ENCODE results near the gene MAML2.

Gene MAML2

DNA sequence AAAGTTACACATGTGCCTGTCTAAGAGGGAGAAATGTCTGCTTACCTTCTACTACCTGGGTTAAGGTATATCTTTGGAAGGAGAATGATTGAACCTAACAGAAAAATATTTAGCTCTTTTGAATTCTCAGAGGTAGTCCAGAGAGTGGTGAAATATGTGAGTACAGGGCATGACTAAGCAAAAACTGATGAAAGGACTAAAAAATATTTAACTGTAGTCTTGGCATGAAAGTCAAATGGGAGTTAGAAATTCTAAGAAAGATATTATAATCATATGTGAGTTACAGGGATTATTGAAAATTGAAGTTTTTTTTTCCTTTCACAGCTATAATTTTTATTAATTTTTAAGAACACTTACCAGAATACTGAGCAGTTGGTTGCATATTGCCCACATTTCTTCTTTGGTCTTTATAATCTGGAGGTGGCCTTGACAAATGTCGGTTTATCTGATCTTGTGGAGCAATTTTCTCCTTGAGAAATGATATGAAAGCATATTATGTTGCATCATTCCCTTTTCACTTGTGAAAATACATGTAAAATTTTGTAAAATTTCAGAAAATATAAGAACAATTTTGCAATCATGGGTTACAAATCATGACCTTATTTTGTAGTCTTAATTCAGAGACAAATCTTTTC, 357.7 kb downstream of the MAML2 start:
- DNase-seq (ENCODE audit: low spot score), result no peak
- no peak for TF ChIP-seq CTCF (IDR thresholded peaks at IDR 0.05; ENCODE audit: extremely low read depth, insufficient read depth, missing control alignments)
- in situ Hi-C loops (cut with MboI; ENCODE audit: low pct_unique_long_range_greater_than_20kb, low sequenced_read_pairs, unreplicated experiment), result no loop called here

GRCh38 chr11:95984072-95984471, 358.9 kb downstream of the MAML2 start:
- in situ Hi-C loops (cut with MboI; ENCODE audit: low pct_unique_long_range_greater_than_20kb, low sequenced_read_pairs, unreplicated experiment), result no loop called here
- TF ChIP-seq CTCF (IDR thresholded peaks at IDR 0.05; ENCODE audit: extremely low read depth, insufficient read depth, missing control alignments), result no peak
- no peak for DNase-seq (ENCODE audit: low spot score)

DNA sequence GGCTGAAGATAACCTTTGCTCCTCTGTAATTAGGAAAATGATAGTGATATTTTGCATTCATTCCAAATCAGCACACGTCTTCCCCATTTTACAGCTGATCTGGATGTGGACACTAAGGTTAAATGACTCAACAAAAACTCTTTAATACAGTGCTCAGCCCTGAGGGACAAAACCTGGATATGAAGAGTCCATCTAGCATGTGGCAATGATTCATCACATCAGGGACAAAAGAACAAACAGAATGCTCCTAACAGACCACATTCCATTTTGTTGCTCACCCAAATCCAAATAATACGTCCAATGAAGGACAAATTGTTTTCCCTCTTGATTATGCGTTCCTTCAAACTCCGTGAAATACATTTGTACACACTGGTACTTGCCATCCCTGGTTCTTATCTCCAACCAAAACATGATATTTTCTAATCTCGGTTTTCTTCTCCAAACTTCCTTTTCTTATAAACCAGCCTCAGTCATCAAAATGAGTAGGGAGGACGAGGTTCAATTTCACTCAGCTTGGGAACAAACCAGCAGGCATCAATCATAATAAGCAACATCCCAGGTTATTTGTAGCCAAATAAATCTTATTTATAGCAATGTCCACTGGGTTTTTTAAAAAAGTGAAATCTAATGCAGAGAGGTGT, 365.3 kb downstream of the MAML2 start:
- in situ Hi-C loops (cut with MboI; ENCODE audit: low pct_unique_long_range_greater_than_20kb, low sequenced_read_pairs, unreplicated experiment), result no loop called here
- no peak for DNase-seq (ENCODE audit: low spot score)
- no peak for TF ChIP-seq CTCF (IDR thresholded peaks at IDR 0.05; ENCODE audit: extremely low read depth, insufficient read depth, missing control alignments)

DNA sequence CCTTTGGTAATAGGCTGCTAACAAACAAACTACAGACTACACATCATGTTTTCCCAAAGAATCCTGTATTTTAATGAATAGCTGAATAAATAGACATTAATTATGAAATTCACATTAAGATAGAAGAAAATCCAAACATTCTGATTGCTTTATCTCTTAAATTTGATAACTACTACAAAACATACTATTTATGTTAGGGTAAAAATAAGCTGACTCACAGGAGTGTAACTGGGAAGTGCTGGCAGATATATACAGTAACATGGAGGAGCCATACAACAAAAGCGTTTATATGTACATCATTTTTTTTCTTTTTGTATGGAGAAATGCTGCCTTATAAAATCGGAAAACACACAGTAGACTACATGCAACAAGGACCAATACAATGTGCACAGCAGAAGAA, 366.4 kb downstream of the MAML2 start:
- in situ Hi-C loops (cut with MboI; ENCODE audit: low pct_unique_long_range_greater_than_20kb, low sequenced_read_pairs, unreplicated experiment), result no loop called here
- no peak for TF ChIP-seq CTCF (IDR thresholded peaks at IDR 0.05; ENCODE audit: extremely low read depth, insufficient read depth, missing control alignments)
- no peak for DNase-seq (ENCODE audit: low spot score)

DNA sequence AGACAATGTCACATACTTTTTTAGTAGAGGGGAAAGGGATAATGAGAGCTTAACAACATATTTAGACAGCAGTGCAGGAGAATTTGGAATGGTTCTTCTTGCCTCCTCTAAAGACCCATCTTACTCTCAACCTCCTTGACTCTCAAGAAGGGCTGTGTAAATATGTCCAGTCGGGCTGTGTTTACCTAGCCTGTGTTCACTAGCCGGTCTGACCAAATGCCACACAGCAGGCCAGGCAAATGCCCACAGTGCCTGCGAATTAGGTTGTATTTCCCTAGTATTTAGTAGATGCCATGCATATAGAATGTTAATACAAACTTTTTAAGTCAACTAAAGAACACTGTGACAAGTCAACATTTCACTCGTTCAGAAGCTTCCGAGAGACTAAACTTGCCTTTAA, 367.7 kb downstream of the MAML2 start:
- in situ Hi-C loops (cut with MboI; ENCODE audit: low pct_unique_long_range_greater_than_20kb, low sequenced_read_pairs, unreplicated experiment), result no loop called here
- TF ChIP-seq CTCF (IDR thresholded peaks at IDR 0.05; ENCODE audit: extremely low read depth, insufficient read depth, missing control alignments), result no peak
- DNase-seq (ENCODE audit: low spot score), result no peak

- in situ Hi-C loops (cut with MboI; ENCODE audit: low pct_unique_long_range_greater_than_20kb, low sequenced_read_pairs, unreplicated experiment), result no loop called here
- no peak for DNase-seq (ENCODE audit: low spot score)
- no peak for TF ChIP-seq CTCF (IDR thresholded peaks at IDR 0.05; ENCODE audit: extremely low read depth, insufficient read depth, missing control alignments)
Measured at GRCh38 chr11:95972060-95972459, 370.9 kb downstream of the MAML2 start.

Data from GM13977 (cell line).